Activated T-helper 17 cell treated with anti-CD3 and anti-CD28 coated beads, Interleukin-2, amount 50 U/mL, for 72 hours (primary cell): ENCODE measurements around the gene CFAP74. TPM values are rescaled to one million over a fixed set of nuclear protein-coding genes. Genes with fewer than 3 reads are reported as not detected.

ENCODE experiments used
- ATAC-seq: fragments of 150-1000 bp; cut with Tn5 transposase; replicated peaks from 2 replicates; pipeline ENCODE4 v1.10.0; 2021; ENCODE audit warnings: mild to moderate bottlenecking, moderate library complexity
- H3K27ac Mint-ChIP-seq: one replicate; pipeline ENCODE4 v1.8.0; 2022; ENCODE audit warnings: mixed read lengths
- H3K27me3 Mint-ChIP-seq: one replicate; pipeline ENCODE4 v1.8.0; 2022; ENCODE audit warnings: mixed read lengths
- H3K36me3 Mint-ChIP-seq: one replicate; pipeline ENCODE4 v1.8.0; 2022; ENCODE audit warnings: low read depth, mild to moderate bottlenecking, mixed read lengths
- H3K4me1 Mint-ChIP-seq: one replicate; pipeline ENCODE4 v1.8.0; 2022; ENCODE audit warnings: mixed read lengths
- H3K4me3 Mint-ChIP-seq: one replicate; pipeline ENCODE4 v1.8.0; 2022; ENCODE audit warnings: mild to moderate bottlenecking, mixed read lengths
- H3K9me3 Mint-ChIP-seq: one replicate; pipeline ENCODE4 v1.8.0; 2022; ENCODE audit warnings: mixed read lengths
- total RNA-seq, 2 donors: library from RNA; stranded (reverse); gene quantifications; one replicate each; pipeline ENCODE4 v1.2.3, GENCODE V29; 2022

The CFAP74 gene
- total RNA-seq, 2 donors from 2014 or later: not detected

DNA sequence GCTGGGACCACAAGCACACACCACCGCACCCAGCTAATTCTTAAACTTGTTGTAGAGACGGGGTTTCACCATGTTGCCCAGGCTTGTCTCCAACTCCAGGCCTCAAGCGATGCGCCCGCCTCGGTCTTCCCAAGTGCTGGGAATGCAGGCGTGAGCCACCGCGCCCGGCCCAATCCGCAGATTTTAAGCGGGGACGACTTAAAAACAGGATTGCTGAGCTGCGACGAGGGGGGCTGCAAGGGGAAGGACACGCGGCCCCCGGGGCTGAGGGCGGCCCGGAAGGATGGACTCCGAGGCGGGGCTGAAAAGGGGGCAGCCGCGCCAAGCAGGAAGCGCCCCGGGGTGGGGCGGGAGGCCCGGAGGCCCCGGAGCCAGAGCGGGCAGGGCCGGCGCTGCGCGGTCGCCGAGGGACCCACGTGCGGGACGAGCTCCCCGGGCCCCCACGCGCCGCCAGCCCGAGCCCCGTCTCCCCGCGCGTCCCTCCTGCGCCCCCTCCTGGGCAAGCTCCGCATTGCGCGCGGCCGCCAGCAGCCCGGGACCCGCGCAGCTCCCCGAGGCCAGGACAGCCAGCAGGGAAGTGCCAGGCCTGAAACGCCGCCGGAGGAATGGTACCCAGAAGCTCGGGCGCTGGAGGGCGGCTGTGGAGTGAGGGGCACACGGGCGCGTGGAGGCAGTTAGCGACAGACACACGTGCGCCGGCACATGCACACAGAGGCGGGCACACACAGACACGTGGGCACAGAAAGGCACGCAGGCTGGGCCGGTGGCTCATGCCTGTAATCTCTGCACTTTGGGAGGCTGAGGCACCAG lies 41.1 kb upstream of the CFAP74 start:
- H3K4me1 Mint-ChIP-seq: peaks cover 19% of the 10 kb centered on the region
- H3K27me3 Mint-ChIP-seq: no peaks in the 10 kb centered on the region
- H3K36me3 Mint-ChIP-seq: no peaks in the 10 kb centered on the region
- no peaks in the 10 kb centered on the region for H3K9me3 Mint-ChIP-seq
- H3K4me3 Mint-ChIP-seq: peak overlapping the region; percentile 41
- H3K27ac Mint-ChIP-seq: no peak overlapping the region
- ATAC-seq: peak; percentile 87

DNA sequence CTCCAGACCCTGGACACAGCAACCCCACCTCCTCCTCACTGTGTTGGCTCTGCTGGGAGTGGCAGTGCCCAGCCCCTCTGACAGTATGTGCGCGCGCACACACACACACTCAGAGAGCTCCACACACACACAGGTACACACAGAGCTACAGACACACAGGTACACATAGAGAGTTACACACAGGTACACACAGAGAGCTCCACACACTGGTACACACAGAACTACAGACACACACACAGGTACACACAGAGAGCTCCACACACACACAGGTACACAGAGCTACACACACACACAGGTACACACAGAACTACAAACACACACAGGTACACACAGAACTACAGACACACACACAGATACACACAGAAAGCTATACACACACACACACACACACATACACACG lies 40.3 kb upstream of the CFAP74 start:
- Mint-ChIP-seq H3K4me3 (peak overlapping the region; percentile 41), H3K9me3 (no peaks in the 10 kb centered on the region), H3K4me1 (peaks cover 12% of the 10 kb centered on the region), H3K36me3 (no peaks in the 10 kb centered on the region), H3K27me3 (no peaks in the 10 kb centered on the region), H3K27ac (peak overlapping the region; percentile 12)
- ATAC-seq: no peak

DNA sequence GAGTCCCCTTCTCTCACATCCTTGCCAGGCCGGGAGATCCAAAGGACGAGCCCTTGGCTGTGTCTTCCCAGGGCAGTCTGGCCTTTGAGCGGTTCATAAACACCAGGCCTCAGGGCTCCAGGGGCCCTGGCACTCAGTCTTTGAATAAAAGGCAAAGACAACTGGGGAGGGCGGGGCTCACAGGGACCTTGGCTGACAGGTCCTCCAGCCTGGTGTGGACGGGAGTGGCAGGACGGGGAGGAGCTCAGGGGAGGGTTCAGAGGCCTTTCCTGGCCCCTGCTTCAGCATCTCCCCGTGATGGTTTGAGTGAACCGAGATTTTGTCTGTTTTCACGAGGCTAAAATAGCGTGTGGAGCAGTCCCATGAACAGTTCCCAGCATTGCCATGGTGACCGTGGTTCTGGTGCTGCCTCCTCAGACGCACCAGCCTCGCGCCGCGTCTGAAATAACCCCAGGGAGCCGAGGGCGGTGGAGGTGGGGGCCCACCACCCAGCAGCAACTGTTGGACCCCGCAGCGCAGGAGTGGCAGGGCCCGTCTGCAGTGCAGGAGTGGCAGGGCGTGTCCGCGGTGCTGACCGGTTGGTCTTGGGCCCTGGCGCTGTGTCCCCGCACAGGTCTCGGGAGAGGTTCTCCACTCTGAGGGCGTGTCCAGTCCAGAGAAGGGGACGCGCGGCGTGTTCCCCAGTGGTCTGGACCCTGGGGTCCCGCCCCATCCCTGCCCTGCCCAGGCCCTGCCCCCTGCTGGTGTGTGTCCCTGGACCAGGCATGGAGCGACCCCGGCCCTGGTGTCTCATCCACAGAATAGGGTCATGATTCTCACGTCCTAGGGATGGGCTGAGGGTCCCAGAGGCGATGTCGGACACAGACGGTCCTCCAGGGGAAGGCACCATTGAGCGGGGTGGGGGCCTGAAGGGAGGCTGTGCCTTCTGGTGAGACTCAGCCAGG lies 39.5 kb upstream of the CFAP74 start:
- Mint-ChIP-seq H3K27ac (no peak overlapping the region), H3K36me3 (no peaks in the 10 kb centered on the region), H3K9me3 (no peaks in the 10 kb centered on the region), H3K27me3 (no peaks in the 10 kb centered on the region), H3K4me1 (peaks cover 12% of the 10 kb centered on the region), H3K4me3 (no peak overlapping the region)
- ATAC-seq: no peak

GRCh38 chr1:2041887-2042286 lies 38.3 kb upstream of the CFAP74 start:
- H3K4me1 Mint-ChIP-seq: peaks cover 12% of the 10 kb centered on the region
- no peak for ATAC-seq
- no peaks in the 10 kb centered on the region for H3K36me3 Mint-ChIP-seq
- no peak overlapping the region for H3K4me3 Mint-ChIP-seq
- H3K27ac Mint-ChIP-seq: no peak overlapping the region
- H3K27me3 Mint-ChIP-seq: no peaks in the 10 kb centered on the region
- no peaks in the 10 kb centered on the region for H3K9me3 Mint-ChIP-seq

DNA sequence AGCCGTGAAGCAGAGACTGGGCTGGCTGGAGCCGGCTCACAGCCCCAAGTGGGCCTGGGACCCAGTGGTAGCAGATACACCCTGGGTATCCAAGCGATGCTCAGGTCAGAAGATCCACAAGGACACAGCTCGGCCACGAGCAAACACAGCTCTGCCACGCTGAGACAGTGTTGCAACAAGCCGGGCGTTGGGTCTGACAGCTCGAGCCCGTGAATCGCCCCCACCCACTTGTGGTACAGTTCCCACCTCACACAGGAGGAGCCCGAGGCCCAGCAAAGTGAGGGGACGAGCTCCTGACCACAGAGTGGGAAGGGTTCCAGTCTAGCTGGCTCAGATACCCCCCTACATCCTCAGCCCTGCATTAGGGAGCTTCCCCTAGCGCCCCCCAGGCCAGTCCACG lies 37.7 kb upstream of the CFAP74 start:
- ATAC-seq: no peak
- Mint-ChIP-seq H3K9me3 (no peaks in the 10 kb centered on the region), H3K4me3 (no peak overlapping the region), H3K4me1 (peaks cover 12% of the 10 kb centered on the region), H3K27me3 (no peaks in the 10 kb centered on the region), H3K36me3 (no peaks in the 10 kb centered on the region), H3K27ac (no peak overlapping the region)

- peaks cover 5% of the 10 kb centered on the region for H3K4me1 Mint-ChIP-seq
- H3K9me3 Mint-ChIP-seq: no peaks in the 10 kb centered on the region
- no peaks in the 10 kb centered on the region for H3K36me3 Mint-ChIP-seq
- no peak overlapping the region for H3K27ac Mint-ChIP-seq
- H3K27me3 Mint-ChIP-seq: no peaks in the 10 kb centered on the region
- no peak for ATAC-seq
- no peak overlapping the region for H3K4me3 Mint-ChIP-seq
Measured at GRCh38 chr1:2039251-2039650, 35.7 kb upstream of the CFAP74 start.

DNA sequence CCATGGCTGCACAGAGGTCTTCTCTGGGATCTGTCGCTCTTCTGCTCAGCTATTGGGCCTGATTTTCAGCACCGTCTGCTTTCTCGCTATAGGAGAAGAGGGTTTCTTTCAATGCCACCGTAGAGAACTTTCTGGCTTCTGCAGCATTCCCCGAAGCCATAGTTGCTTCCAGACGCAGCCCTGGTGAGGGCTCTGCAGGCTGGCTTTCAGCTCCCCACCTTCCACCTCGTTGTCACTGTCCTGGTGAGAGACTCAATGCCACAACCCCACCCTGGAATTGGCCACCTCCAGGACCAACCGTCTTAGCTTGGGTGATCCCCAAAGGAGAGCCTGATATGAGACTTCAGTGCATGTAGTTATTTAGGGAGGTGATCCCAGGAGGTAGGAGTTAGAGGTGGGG lies 34.6 kb upstream of the CFAP74 start:
- Mint-ChIP-seq H3K27me3 (no peaks in the 10 kb centered on the region), H3K9me3 (no peaks in the 10 kb centered on the region), H3K4me3 (no peak overlapping the region), H3K4me1 (no peaks in the 10 kb centered on the region), H3K36me3 (no peaks in the 10 kb centered on the region), H3K27ac (no peak overlapping the region)
- no peak for ATAC-seq

DNA sequence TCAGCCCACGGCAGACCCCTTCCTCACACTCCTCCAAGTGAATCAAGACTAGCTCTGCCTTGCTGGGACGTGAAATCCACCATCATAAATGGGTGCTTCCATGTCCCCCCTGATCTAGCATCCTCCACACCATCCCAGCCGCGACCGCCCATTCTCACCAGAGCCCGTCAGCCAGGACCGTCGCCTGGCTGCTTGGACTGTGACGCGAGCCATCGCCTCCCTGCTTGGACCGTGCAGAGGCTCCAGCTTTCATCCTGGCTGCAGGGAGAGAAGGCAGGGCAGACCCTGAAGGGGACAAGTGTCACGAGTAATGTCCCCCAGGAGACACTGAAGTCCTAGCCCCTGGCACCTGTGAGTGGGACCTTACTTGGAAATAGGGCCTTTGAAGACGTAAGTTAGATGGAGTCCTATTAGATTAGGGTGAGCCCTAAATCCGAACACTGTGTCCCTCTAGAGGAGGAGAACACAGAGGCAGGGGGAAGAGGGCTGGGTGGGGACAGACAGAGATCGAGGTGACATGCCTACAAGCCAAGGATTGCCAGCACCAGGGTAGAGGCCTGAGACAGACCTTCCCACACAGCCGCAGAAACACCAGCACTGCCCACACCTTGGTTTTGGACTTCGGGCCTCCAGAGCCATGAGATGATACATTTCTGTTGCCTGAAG lies 33.9 kb upstream of the CFAP74 start:
- Mint-ChIP-seq H3K27ac (no peak overlapping the region), H3K4me1 (no peaks in the 10 kb centered on the region)

GRCh38 chr1:2036287-2036686 lies 32.7 kb upstream of the CFAP74 start:
- no peaks in the 10 kb centered on the region for H3K27me3 Mint-ChIP-seq
- no peak for ATAC-seq
- H3K9me3 Mint-ChIP-seq: no peaks in the 10 kb centered on the region
- no peaks in the 10 kb centered on the region for H3K36me3 Mint-ChIP-seq
- H3K27ac Mint-ChIP-seq: no peak overlapping the region
- no peak overlapping the region for H3K4me3 Mint-ChIP-seq
- no peaks in the 10 kb centered on the region for H3K4me1 Mint-ChIP-seq

More for the DNA sequence above, 33.9 kb upstream of the CFAP74 start:
- ATAC-seq: no peak
- Mint-ChIP-seq H3K4me3 (no peak overlapping the region), H3K27me3 (no peaks in the 10 kb centered on the region), H3K36me3 (no peaks in the 10 kb centered on the region), H3K9me3 (no peaks in the 10 kb centered on the region)

DNA sequence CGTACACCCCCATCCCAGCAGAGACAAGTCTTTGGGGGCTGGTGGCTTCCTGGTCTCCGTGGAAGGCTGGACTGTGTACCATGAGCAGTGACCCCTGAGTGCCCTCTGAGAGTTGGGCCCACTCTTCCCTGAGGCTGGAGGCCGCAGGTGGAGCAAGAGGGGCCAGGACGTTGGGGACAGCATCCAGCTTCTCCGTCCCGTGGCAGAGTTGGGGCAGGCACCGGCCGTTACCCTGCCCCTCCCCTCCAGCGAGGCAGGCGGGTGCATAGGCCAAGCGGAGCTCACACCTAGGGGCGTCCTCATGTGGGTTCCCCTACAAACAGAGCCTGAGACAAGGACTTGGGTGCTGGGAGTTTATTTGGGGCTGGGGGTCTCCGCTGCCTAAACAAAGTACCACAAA lies 29.6 kb upstream of the CFAP74 start:
- Mint-ChIP-seq H3K36me3 (no peaks in the 10 kb centered on the region), H3K27ac (no peak overlapping the region), H3K4me1 (no peaks in the 10 kb centered on the region), H3K4me3 (no peak overlapping the region), H3K27me3 (no peaks in the 10 kb centered on the region), H3K9me3 (no peaks in the 10 kb centered on the region)
- ATAC-seq: no peak

DNA sequence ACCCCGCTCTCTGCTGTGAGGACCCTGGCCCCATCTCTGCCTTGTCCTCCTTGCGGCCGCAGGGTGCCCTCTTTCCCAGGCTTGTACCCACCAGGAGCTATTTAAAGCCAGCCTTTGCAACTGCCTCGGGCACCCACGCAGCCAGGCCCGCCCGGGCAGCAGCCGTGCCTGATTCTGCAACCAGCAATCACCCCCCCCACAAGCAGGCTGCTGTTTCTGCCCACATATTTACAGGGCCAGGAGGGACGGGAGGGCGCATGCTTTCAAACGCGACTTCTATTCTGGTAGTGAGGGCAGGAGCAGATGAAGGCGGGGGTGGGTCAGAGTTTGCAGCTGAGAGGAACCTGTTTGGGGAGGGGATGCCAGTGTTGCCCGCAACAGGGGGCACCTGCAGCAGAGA lies 29.2 kb upstream of the CFAP74 start:
- Mint-ChIP-seq H3K4me3 (no peak overlapping the region), H3K27me3 (no peaks in the 10 kb centered on the region), H3K27ac (no peak overlapping the region), H3K36me3 (no peaks in the 10 kb centered on the region), H3K4me1 (no peaks in the 10 kb centered on the region), H3K9me3 (no peaks in the 10 kb centered on the region)
- no peak for ATAC-seq

GRCh38 chr1:2031546-2032540 lies 28.3 kb upstream of the CFAP74 start:
- H3K9me3 Mint-ChIP-seq: no peaks in the 10 kb centered on the region
- H3K4me3 Mint-ChIP-seq: no peak overlapping the region
- no peak overlapping the region for H3K27ac Mint-ChIP-seq
- H3K36me3 Mint-ChIP-seq: no peaks in the 10 kb centered on the region
- H3K27me3 Mint-ChIP-seq: no peaks in the 10 kb centered on the region
- no peak for ATAC-seq
- H3K4me1 Mint-ChIP-seq: no peaks in the 10 kb centered on the region

DNA sequence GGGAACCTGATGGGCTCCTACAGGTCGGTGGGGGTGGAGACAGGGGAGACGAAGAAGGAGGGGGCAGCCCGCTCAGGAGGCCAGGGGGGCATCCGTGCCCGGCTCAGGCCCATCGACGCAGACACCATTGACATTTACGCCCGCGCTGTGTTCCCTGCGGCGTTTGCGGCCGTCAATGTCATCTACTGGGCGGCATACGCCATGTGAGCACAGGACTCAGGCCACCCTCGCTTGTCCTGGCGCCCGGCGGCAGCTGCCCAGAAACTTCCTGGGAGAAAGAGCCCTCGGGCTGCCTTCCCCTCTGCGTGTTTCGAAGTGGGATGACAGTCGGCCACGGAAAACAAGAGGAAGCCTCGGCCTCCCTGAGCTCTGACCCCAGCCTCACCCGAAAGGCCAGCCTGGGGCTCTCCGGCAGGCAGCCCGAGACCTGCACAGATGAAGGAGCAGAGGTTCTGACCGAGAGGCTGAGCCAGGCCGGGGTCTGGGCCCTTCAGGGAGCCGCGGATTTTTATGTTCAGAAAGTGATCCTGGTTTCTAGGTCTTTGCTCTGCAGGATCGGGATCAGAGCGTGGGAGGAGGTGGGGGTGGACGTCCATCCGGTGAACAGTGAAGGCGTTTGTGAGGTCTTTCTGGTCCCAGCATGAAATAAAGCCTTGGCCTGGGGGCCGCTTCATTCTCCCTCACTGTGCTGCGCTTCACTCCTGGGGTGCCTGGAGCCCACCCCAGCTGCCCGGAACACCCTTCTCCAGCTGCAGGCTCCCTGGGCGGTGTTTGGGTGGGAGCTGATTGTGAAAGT lies 26.7 kb upstream of the CFAP74 start:
- no peak for ATAC-seq
- H3K36me3 Mint-ChIP-seq: no peaks in the 10 kb centered on the region
- no peaks in the 10 kb centered on the region for H3K4me1 Mint-ChIP-seq
- no peak overlapping the region for H3K4me3 Mint-ChIP-seq
- H3K27ac Mint-ChIP-seq: no peak overlapping the region
- H3K27me3 Mint-ChIP-seq: no peaks in the 10 kb centered on the region
- no peaks in the 10 kb centered on the region for H3K9me3 Mint-ChIP-seq
